ENCODE measurements around the gene IGF1.

IGF1 gene

DNA sequence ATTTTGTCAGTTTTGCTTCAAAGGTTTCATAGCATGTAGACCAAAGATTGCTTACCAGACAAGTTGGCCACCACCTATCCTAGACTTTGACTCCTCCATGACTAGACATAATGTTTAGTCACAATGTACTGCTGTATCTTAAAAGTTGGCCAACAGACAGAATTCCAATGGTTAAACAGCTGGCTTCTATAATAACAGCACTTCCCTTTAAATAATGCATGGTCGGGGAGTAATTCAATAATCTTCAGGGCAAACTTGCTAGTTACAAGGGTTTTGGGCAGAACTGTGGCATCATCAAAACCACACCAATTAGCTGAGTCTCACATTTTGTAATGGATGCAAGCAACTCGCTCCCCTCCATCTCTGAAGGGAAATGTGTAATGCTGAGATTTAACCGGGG lies 56.9 kb downstream of the IGF1 start:
- H3K4me3 ChIP-seq (ENCODE audit: low read depth in 1 of 2, low read length in 2 of 2), result no peak overlapping the region
- H3K9me3 ChIP-seq (ENCODE audit: control insufficient read depth in 1 of 2, low read length in 2 of 2), result no peaks in the 10 kb centered on the region
- no peak overlapping the region for H3K27ac ChIP-seq (ENCODE audit: low read length)
- H3K27me3 ChIP-seq (ENCODE audit: low read depth, low read length), result no peaks in the 10 kb centered on the region
- no peaks in the 10 kb centered on the region for H3K36me3 ChIP-seq (ENCODE audit: control insufficient read depth in 1 of 2, insufficient read depth in 2 of 2, low read length in 2 of 2)
- H3K4me1 ChIP-seq (ENCODE audit: control insufficient read depth in 1 of 2, insufficient read depth in 2 of 2, low read length in 2 of 2), result peaks cover 0 to 13% of the 10 kb centered on the region in 2 donors

DNA sequence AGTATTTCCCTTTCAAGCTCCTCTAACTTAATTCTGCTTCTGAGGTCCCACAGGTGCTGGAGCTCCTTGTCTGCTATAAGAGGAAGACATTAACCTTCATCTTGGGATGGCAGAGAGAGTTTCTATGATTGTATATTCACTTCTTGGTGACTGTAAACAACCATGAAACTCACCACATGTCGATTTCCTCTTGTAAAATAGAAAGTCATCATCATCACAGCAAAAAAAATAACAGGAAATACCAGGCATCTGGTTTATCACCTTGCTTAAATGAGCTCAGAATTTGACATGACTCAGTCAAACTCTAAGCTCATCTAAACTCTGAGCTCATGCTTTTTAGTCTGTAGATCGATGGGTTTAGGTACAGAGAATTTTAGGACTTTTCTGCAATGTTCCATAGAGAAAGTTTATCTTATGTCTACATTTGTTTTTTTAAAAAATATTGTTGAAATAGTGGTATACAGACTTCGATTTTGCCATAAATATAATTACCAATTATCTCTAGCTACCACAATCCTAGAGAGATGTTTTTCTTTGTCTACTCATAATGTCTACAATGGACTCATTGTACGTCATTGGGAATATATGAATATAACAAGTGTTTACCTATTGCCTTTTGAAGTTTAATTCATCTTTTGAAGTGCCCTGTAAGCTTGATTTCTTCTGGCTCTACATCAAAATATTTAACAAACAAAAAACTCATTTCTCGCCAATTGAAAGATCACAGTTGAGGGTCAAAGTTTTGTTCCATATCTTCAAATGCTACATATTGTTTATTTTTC lies 58.4 kb downstream of the IGF1 start:
- H3K9me3 ChIP-seq (ENCODE audit: control insufficient read depth in 1 of 2, low read length in 2 of 2), result no peaks in the 10 kb centered on the region
- H3K4me3 ChIP-seq (ENCODE audit: low read depth in 1 of 2, low read length in 2 of 2), result no peak overlapping the region
- H3K27ac ChIP-seq (ENCODE audit: low read length), result no peak overlapping the region
- H3K27me3 ChIP-seq (ENCODE audit: low read depth, low read length), result no peaks in the 10 kb centered on the region
- H3K4me1 ChIP-seq (ENCODE audit: control insufficient read depth in 1 of 2, insufficient read depth in 2 of 2, low read length in 2 of 2), result peaks cover 0 to 3% of the 10 kb centered on the region in 2 donors
- no peaks in the 10 kb centered on the region for H3K36me3 ChIP-seq (ENCODE audit: control insufficient read depth in 1 of 2, insufficient read depth in 2 of 2, low read length in 2 of 2)

DNA sequence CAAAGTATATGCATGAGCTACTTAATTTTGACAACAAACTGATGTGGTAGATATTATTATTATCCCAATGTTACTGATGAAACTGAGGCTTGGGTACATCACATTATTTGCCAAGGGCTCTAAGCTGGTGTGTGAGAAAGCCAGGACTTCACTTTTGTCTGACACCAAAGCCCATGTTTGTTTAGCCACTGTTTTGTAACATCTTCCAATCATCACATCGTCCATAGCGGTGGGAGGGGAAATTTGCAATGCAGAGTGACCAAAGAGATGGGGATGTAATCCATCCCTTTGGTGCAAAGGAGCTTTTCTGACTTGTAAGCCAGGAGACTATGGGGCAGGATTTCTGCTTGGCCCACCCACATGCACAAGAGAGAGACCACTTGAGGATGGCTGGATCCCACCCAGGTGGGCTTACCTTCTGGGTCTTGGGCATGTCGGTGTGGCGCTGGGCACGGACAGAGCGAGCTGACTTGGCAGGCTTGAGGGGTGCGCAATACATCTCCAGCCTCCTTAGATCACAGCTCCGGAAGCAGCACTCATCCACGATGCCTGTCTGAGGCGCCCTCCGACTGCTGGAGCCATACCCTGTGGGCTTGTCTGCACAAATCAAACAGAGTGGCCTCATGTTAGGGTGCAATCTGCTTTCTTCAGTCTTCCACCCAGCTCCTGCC lies 61.1 kb downstream of the IGF1 start:
- H3K27me3 ChIP-seq (ENCODE audit: low read depth, low read length), result no peaks in the 10 kb centered on the region
- no peaks in the 10 kb centered on the region for H3K36me3 ChIP-seq (ENCODE audit: control insufficient read depth in 1 of 2, insufficient read depth in 2 of 2, low read length in 2 of 2)
- H3K27ac ChIP-seq (ENCODE audit: low read length), result no peak overlapping the region
- H3K9me3 ChIP-seq (ENCODE audit: control insufficient read depth in 1 of 2, low read length in 2 of 2), result no peaks in the 10 kb centered on the region
- no peak overlapping the region for H3K4me3 ChIP-seq (ENCODE audit: low read depth in 1 of 2, low read length in 2 of 2)
- H3K4me1 ChIP-seq (ENCODE audit: control insufficient read depth in 1 of 2, insufficient read depth in 2 of 2, low read length in 2 of 2), result no peaks in the 10 kb centered on the region

DNA sequence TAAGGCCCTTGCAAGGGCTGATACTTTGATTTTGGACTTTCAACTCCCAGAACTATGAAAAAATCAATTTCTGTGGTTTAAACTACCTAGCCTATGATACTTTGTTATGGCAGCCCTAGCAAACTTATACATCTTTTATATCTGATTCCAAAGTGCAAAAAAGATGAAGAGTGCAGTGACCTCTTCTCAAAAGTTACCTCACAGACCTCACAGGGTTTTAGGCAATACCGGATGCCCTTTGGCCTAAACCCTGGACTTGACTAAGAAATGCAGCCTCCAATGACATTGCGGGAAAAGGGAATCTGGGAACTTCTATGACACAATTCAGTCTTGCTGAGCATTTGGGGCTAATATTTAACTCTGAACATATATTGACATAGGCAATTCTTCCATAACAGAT lies 63.3 kb downstream of the IGF1 start:
- no peaks in the 10 kb centered on the region for H3K27me3 ChIP-seq (ENCODE audit: low read depth, low read length)
- no peaks in the 10 kb centered on the region for H3K9me3 ChIP-seq (ENCODE audit: control insufficient read depth in 1 of 2, low read length in 2 of 2)
- H3K4me1 ChIP-seq (ENCODE audit: control insufficient read depth in 1 of 2, insufficient read depth in 2 of 2, low read length in 2 of 2), result no peaks in the 10 kb centered on the region
- no peaks in the 10 kb centered on the region for H3K36me3 ChIP-seq (ENCODE audit: control insufficient read depth in 1 of 2, insufficient read depth in 2 of 2, low read length in 2 of 2)
- no peak overlapping the region for H3K27ac ChIP-seq (ENCODE audit: low read length)
- H3K4me3 ChIP-seq (ENCODE audit: low read depth in 1 of 2, low read length in 2 of 2), result no peak overlapping the region

DNA sequence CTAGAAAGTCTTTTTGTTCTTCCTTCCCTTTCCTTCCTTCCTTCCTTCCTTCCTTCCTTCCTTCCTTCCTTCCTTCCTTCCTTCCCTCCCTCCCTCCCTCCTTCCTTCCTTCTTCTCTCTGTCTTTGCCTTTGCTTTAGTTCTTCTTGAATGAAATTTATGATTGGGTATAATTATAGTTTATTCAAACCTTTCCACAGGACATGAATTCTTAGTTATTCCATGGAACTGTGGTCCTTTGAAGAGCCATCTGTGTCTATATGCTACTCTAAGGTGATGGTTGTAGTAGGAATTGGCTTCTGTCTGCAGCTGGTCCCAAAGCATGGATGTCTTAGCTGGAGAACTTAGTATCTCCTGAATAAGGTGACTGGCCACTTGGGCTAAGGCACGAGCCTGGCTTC lies 64.8 kb downstream of the IGF1 start:
- no peaks in the 10 kb centered on the region for H3K27me3 ChIP-seq (ENCODE audit: low read depth, low read length)
- no peaks in the 10 kb centered on the region for H3K4me1 ChIP-seq (ENCODE audit: control insufficient read depth in 1 of 2, insufficient read depth in 2 of 2, low read length in 2 of 2)
- H3K4me3 ChIP-seq (ENCODE audit: low read depth in 1 of 2, low read length in 2 of 2), result no peak overlapping the region
- no peak overlapping the region for H3K27ac ChIP-seq (ENCODE audit: low read length)
- no peaks in the 10 kb centered on the region for H3K9me3 ChIP-seq (ENCODE audit: control insufficient read depth in 1 of 2, low read length in 2 of 2)
- H3K36me3 ChIP-seq (ENCODE audit: control insufficient read depth in 1 of 2, insufficient read depth in 2 of 2, low read length in 2 of 2), result no peaks in the 10 kb centered on the region

DNA sequence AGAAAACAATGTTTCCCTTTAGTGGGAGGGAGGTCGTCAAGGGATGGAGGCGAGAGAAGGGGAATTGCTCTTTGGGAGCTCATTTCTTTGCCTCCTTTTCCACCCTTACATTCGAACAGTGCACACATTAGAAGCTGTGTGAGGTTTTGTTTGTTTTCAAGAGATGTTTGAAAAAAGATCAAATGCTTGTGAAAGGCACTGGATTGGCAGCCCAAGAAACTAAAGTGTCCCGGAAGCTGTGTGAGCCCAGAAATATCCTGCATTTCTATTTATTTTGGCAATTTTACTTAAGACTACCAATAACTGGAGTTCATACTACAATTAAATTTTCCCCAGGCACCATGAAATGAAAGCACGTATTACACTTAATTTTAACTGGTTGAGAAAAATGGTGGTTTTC lies 67.0 kb downstream of the IGF1 start:
- H3K36me3 ChIP-seq (ENCODE audit: control insufficient read depth in 1 of 2, insufficient read depth in 2 of 2, low read length in 2 of 2), result no peaks in the 10 kb centered on the region
- H3K27me3 ChIP-seq (ENCODE audit: low read depth, low read length), result no peaks in the 10 kb centered on the region
- no peak overlapping the region for H3K4me3 ChIP-seq (ENCODE audit: low read depth in 1 of 2, low read length in 2 of 2)
- H3K4me1 ChIP-seq (ENCODE audit: control insufficient read depth in 1 of 2, insufficient read depth in 2 of 2, low read length in 2 of 2), result no peaks in the 10 kb centered on the region
- H3K9me3 ChIP-seq (ENCODE audit: control insufficient read depth in 1 of 2, low read length in 2 of 2), result no peaks in the 10 kb centered on the region
- no peak overlapping the region for H3K27ac ChIP-seq (ENCODE audit: low read length)

DNA sequence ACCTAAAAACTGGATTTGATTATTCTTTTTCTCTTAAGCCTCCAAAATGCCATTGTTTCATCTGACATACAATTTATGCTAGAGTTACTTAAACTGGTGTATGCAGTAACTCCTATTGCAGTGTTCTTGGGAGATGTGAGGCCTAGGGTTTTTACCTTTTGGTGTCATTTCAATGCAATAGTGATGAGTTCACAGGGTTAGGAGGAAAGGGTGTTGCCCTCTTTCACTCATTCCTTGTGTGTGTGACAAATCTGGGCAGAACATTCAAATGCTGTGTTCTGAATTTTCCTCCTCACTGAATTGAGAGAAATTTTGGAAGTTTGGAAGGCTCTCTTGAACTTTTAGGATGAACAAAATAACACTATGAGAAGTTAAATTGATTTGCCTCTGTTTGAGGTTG lies 69.9 kb downstream of the IGF1 start:
- no peaks in the 10 kb centered on the region for H3K9me3 ChIP-seq (ENCODE audit: control insufficient read depth in 1 of 2, low read length in 2 of 2)
- no peaks in the 10 kb centered on the region for H3K36me3 ChIP-seq (ENCODE audit: control insufficient read depth in 1 of 2, insufficient read depth in 2 of 2, low read length in 2 of 2)
- H3K4me1 ChIP-seq (ENCODE audit: control insufficient read depth in 1 of 2, insufficient read depth in 2 of 2, low read length in 2 of 2), result no peaks in the 10 kb centered on the region

DNA sequence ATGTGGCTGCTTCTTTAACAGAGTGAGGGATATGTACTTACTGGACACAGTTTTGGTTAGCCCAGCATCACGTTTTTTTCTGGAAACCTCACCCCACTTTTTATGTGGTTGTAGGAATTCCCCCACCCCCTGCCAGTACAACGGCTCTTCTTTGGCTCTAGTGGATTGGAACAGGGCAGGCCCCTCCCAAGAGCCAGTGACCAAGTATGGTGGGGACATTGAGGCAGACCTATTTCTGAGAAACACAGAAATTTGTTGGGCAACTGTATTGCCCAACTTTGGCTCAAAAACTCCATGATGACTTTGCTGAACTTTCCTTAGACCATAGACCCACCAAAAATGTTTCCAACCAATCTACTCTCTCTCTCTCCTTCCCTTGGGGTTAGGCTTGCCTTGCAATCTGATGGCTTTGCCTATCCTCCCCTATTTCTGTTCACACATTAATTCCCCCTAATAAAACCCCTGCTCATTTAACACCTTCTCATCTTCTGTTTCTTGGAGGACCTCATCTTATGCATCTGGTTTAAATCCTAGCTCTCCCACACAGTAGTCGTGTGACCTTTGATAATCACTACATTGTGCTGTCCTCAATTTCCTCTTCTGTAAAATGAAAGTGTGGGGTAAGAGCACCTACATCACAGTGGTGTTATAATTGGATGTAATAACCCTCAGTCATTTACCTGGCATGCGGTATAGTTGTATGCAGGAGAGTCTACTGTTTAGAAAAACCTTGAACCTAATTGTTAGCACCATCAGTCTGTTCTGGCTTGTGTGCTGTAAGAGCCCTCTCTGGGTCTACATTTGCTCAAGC lies 71.7 kb downstream of the IGF1 start:
- H3K4me1 ChIP-seq (ENCODE audit: control insufficient read depth in 1 of 2, insufficient read depth in 2 of 2, low read length in 2 of 2), result no peaks in the 10 kb centered on the region
- H3K27ac ChIP-seq (ENCODE audit: low read length), result no peak overlapping the region
- no peaks in the 10 kb centered on the region for H3K9me3 ChIP-seq (ENCODE audit: control insufficient read depth in 1 of 2, low read length in 2 of 2)
- H3K27me3 ChIP-seq (ENCODE audit: low read depth, low read length), result no peaks in the 10 kb centered on the region
- H3K36me3 ChIP-seq (ENCODE audit: control insufficient read depth in 1 of 2, insufficient read depth in 2 of 2, low read length in 2 of 2), result no peaks in the 10 kb centered on the region
- no peak overlapping the region for H3K4me3 ChIP-seq (ENCODE audit: low read depth in 1 of 2, low read length in 2 of 2)

More for the DNA sequence above, 69.9 kb downstream of the IGF1 start:
- no peak overlapping the region for H3K4me3 ChIP-seq (ENCODE audit: low read depth in 1 of 2, low read length in 2 of 2)
- no peak overlapping the region for H3K27ac ChIP-seq (ENCODE audit: low read length)
- no peaks in the 10 kb centered on the region for H3K27me3 ChIP-seq (ENCODE audit: low read depth, low read length)

DNA sequence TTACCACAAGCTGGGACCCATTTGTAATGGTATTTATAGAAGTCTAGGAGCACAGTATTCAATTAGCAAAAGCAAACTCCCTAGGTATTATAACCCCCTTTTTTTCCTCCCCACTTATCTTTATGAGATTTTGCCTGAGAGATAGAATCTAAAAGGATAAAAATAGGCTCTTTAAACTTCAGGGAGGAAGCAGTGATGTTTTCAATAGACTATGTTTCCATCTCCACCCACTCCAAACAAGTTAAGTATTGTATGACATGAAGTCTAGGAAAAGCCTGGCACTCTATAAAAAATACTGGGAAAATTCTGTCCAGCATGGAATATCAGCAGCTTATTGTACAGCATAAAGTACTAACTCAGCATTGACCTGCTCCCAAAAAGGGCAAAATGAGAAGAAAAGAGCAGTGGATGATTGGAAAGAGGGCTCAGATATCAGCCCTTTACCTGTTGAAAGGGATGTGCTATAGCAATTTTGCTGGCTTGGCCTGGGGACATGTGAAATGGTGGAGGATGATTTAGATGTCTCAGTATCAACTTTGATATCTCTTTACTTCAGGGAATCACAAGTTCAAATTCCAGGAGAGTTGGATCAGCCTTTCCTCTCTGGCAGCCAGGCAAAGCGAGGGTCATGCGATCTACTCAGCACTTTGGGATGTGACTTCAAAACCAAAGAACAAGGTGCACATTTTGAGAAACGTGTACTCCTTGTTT lies 72.4 kb downstream of the IGF1 start:
- H3K9me3 ChIP-seq (ENCODE audit: control insufficient read depth in 1 of 2, low read length in 2 of 2), result no peaks in the 10 kb centered on the region
- no peaks in the 10 kb centered on the region for H3K36me3 ChIP-seq (ENCODE audit: control insufficient read depth in 1 of 2, insufficient read depth in 2 of 2, low read length in 2 of 2)
- no peak overlapping the region for H3K4me3 ChIP-seq (ENCODE audit: low read depth in 1 of 2, low read length in 2 of 2)
- H3K4me1 ChIP-seq (ENCODE audit: control insufficient read depth in 1 of 2, insufficient read depth in 2 of 2, low read length in 2 of 2), result no peaks in the 10 kb centered on the region
- no peak overlapping the region for H3K27ac ChIP-seq (ENCODE audit: low read length)
- no peaks in the 10 kb centered on the region for H3K27me3 ChIP-seq (ENCODE audit: low read depth, low read length)

DNA sequence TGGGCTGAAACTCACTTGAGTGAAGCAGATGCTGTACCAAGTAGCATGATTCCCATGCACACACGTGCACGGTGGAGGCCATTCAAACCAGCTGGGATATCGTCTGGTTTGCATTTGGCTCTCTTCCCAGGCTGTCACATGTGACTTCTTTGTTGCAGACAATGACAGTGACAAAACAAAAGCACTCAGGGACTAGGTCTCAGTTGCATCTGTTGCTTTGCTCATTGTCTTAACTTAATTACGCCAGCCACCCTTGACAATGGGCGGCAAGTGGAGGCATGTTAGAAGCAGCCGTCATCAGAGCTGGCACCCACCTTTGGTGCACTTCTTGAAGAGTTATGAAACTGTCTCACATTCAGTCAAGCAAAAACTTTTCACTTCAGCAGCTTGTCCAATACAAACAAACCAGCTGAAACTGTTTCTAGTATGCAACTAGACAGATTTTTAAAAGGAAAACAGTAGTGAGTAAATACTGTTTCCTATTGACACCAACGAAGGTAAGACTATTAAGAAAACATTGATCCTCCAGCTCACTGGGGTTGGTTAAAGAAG lies 74.3 kb downstream of the IGF1 start:
- Histone ChIP-seq H3K4me1 (ENCODE audit: control insufficient read depth in 1 of 2, insufficient read depth in 2 of 2, low read length in 2 of 2) (no peaks in the 10 kb centered on the region), H3K36me3 (ENCODE audit: control insufficient read depth in 1 of 2, insufficient read depth in 2 of 2, low read length in 2 of 2) (no peaks in the 10 kb centered on the region), H3K27me3 (ENCODE audit: low read depth, low read length) (no peaks in the 10 kb centered on the region), H3K27ac (ENCODE audit: low read length) (no peak overlapping the region), H3K4me3 (ENCODE audit: low read depth in 1 of 2, low read length in 2 of 2) (no peak overlapping the region), H3K9me3 (ENCODE audit: control insufficient read depth in 1 of 2, low read length in 2 of 2) (no peaks in the 10 kb centered on the region)

DNA sequence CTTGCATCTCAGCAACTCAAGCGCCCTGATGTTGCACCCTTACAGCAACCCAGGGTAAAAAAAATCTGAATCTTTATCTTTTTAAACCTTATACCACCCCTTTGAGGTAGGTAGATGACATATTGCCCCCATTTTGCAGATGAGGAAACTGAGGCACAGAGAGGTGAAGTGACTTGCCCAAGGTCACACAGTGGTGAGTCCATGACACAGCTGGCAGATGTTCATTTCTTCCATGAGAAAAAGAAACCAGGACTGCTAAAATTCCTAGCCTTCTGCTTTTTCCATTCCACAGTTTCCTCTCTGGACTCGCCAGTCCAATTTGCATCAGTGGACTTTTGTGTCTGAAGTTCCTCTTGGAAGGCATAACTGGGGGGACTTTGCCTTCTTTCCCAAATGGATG lies 79.3 kb downstream of the IGF1 start:
- no peaks in the 10 kb centered on the region for H3K27me3 ChIP-seq (ENCODE audit: low read depth, low read length)
- H3K27ac ChIP-seq (ENCODE audit: low read length), result no peak overlapping the region
- no peaks in the 10 kb centered on the region for H3K4me1 ChIP-seq (ENCODE audit: control insufficient read depth in 1 of 2, insufficient read depth in 2 of 2, low read length in 2 of 2)
- H3K36me3 ChIP-seq (ENCODE audit: control insufficient read depth in 1 of 2, insufficient read depth in 2 of 2, low read length in 2 of 2), result no peaks in the 10 kb centered on the region
- no peak overlapping the region for H3K4me3 ChIP-seq (ENCODE audit: low read depth in 1 of 2, low read length in 2 of 2)
- H3K9me3 ChIP-seq (ENCODE audit: control insufficient read depth in 1 of 2, low read length in 2 of 2), result no peaks in the 10 kb centered on the region
